ENCODE results near the gene UBASH3A.

UBASH3A gene

GRCh38 chr21:42424914-42425541, 21.3 kb downstream of the UBASH3A start:
- no peak overlapping the region for H3K4me3 ChIP-seq

GRCh38 chr21:42425591-42425990, 21.9 kb downstream of the UBASH3A start:
- Histone ChIP-seq H3K4me3 (no peak overlapping the region), H3K27ac (peak overlapping the region in 4 of 21 experiments; percentile 26 to 55 (median 50))

More at GRCh38 chr21:42424914-42425541, 21.3 kb downstream of the UBASH3A start:
- H3K27ac ChIP-seq = peak overlapping the region in 7 of 21 experiments; percentile 20 to 80 (median 46)

- H3K27ac ChIP-seq = no peak overlapping the region
- no peak overlapping the region for H3K4me3 ChIP-seq
These were observed 22.7 kb downstream of the UBASH3A start for GRCh38 chr21:42426424-42426823.

- Histone ChIP-seq H3K27ac (no peak overlapping the region), H3K4me3 (no peak overlapping the region)
These were observed 23.3 kb downstream of the UBASH3A start for GRCh38 chr21:42426876-42427480.

- Histone ChIP-seq H3K4me3 (no peak overlapping the region), H3K27ac (no peak overlapping the region)
These were observed 24.2 kb downstream of the UBASH3A start for GRCh38 chr21:42427809-42428419.

- no peak overlapping the region for H3K27ac ChIP-seq
- H3K4me3 ChIP-seq = no peak overlapping the region
These were observed 25.3 kb downstream of the UBASH3A start for GRCh38 chr21:42429021-42429420.

GRCh38 chr21:42429856-42430255, 26.2 kb downstream of the UBASH3A start:
- H3K4me3 ChIP-seq = no peak overlapping the region
- H3K27ac ChIP-seq = no peak overlapping the region

- Histone ChIP-seq H3K4me3 (no peak overlapping the region), H3K27ac (no peak overlapping the region)
These were observed 26.8 kb downstream of the UBASH3A start for GRCh38 chr21:42430521-42430920.

- Histone ChIP-seq H3K4me3 (no peak overlapping the region), H3K27ac (no peak overlapping the region)
These were observed 27.5 kb downstream of the UBASH3A start for GRCh38 chr21:42431196-42431595.

GRCh38 chr21:42432695-42433094, 29.0 kb downstream of the UBASH3A start:
- Histone ChIP-seq H3K27ac (no peak overlapping the region), H3K4me3 (no peak overlapping the region)

- Histone ChIP-seq H3K4me3 (no peak overlapping the region), H3K27ac (no peak overlapping the region)
These were observed 30.3 kb downstream of the UBASH3A start for GRCh38 chr21:42433946-42434551.

GRCh38 chr21:42434884-42435283, 31.2 kb downstream of the UBASH3A start:
- Histone ChIP-seq H3K4me3 (no peak overlapping the region), H3K27ac (no peak overlapping the region)

GRCh38 chr21:42435401-42435800, 31.7 kb downstream of the UBASH3A start:
- H3K27ac ChIP-seq = no peak overlapping the region
- H3K4me3 ChIP-seq = no peak overlapping the region

GRCh38 chr21:42435833-42436232, 32.1 kb downstream of the UBASH3A start:
- no peak overlapping the region for H3K27ac ChIP-seq
- no peak overlapping the region for H3K4me3 ChIP-seq

GRCh38 chr21:42436914-42437313, 33.2 kb downstream of the UBASH3A start:
- Histone ChIP-seq H3K27ac (no peak overlapping the region), H3K4me3 (no peak overlapping the region)

GRCh38 chr21:42437786-42438185, 34.1 kb downstream of the UBASH3A start:
- Histone ChIP-seq H3K4me3 (no peak overlapping the region), H3K27ac (no peak overlapping the region)

- no peak overlapping the region for H3K27ac ChIP-seq
- H3K4me3 ChIP-seq = no peak overlapping the region
These were observed 34.9 kb downstream of the UBASH3A start for GRCh38 chr21:42438316-42439205.

GRCh38 chr21:42439284-42440186, 35.8 kb downstream of the UBASH3A start:
- peak overlapping the region in 1 of 21 experiments; percentile 16 for H3K27ac ChIP-seq
- no peak overlapping the region for H3K4me3 ChIP-seq

All from skin epidermis (tissue), 12 donors.